T-cell (primary cell): ENCODE results near the gene REEP5. TPM values are rescaled to one million over a fixed set of nuclear protein-coding genes. Genes with fewer than 3 reads are reported as not detected.

Experiments
- ATAC-seq, 4 experiments: fragments of 200-7000 bp in 3 of 4; fragments of 150-1000 bp in 1 of 4; cut with Tn5 transposase; replicated peaks in 1 of 4; 1 replicate in 3 of 4; 2 replicates in 1 of 4; pipeline ENCODE4 v1.10.0; 2021; ENCODE audit warnings: moderate library complexity in 3 of 4, mild to moderate bottlenecking in 2 of 4, moderate number of reproducible peaks in 1 of 4
- CTCF ChIA-PET, 2 donors: fragments of 300-600 bp; sonication (Branson Sonifier 250); formaldehyde crosslinking; loops; one replicate each; lab custom pipeline; 2022; ENCODE audit warnings: antibody characterized with exemption in 2 of 2; lab: Charles Lee
- POLR2A ChIA-PET, 2 donors: fragments of 300-600 bp; sonication (Branson Sonifier 250); formaldehyde crosslinking; loops; one replicate each; lab custom pipeline; 2022; ENCODE audit warnings: antibody characterized with exemption in 2 of 2; lab: Charles Lee
- DNase-seq, 35 experiments: peaks; one replicate each; pipeline versions ENCODE4 v3.0.0 to v3.0.0-alpha.2; 2013 to 2023
- H3K27ac ChIP-seq: one replicate; pipeline ENCODE4 v1.5.1; 2013; ENCODE audit warnings: low read length
- H3K27me3 ChIP-seq, 2 experiments: replicated peaks in 1 of 2; 1 replicate in 1 of 2; 2 replicates in 1 of 2; pipeline versions ENCODE4 v1.6.1 to v1.7.0; 2013; ENCODE audit warnings: low read length in 1 of 2, mixed read lengths in 1 of 2; ENCODE audit not compliant: control insufficient read depth in 2 of 2, insufficient read depth in 2 of 2; ENCODE audit errors: extremely low read depth in 1 of 2
- H3K36me3 ChIP-seq, 2 donors: 1 replicate in 1 of 2; 2 replicates in 1 of 2; pipeline versions ENCODE4 v1.6.1 to v1.7.0; 2013; ENCODE audit warnings: low read length in 1 of 2; ENCODE audit not compliant: control insufficient read depth in 2 of 2, insufficient read depth in 1 of 2; ENCODE audit errors: extremely low read depth in 1 of 2
- H3K4me1 ChIP-seq, 2 experiments: 1 replicate in 1 of 2; 2 replicates in 1 of 2; pipeline versions ENCODE4 v1.6.1 to v1.7.0; 2013; ENCODE audit warnings: low read length in 2 of 2, mixed read lengths in 1 of 2; ENCODE audit not compliant: insufficient read depth in 2 of 2, control insufficient read depth in 1 of 2; ENCODE audit errors: extremely low read depth in 1 of 2
- H3K4me3 ChIP-seq, 2 donors: 1 replicate in 1 of 2; 2 replicates in 1 of 2; pipeline versions ENCODE4 v1.5.1 to v1.7.0; 2013; ENCODE audit warnings: mild to moderate bottlenecking in 2 of 2, low read length in 1 of 2, moderate library complexity in 1 of 2; ENCODE audit not compliant: control insufficient read depth in 1 of 2; ENCODE audit errors: extremely low read depth in 1 of 2
- H3K9me3 ChIP-seq: 2 replicates; pipeline ENCODE4 v1.7.0; 2013
- H3K27ac Mint-ChIP-seq, 2 donors: one replicate each; pipeline ENCODE4 v1.8.0; 2020 to 2021; ENCODE audit warnings: mild to moderate bottlenecking in 2 of 2, mixed read lengths in 2 of 2
- H3K27me3 Mint-ChIP-seq, 2 donors: one replicate each; pipeline ENCODE4 v1.8.0; 2021 to 2022; ENCODE audit warnings: mixed read lengths in 2 of 2
- H3K36me3 Mint-ChIP-seq: one replicate; pipeline ENCODE4 v1.8.0; 2021; ENCODE audit warnings: mixed read lengths
- H3K4me1 Mint-ChIP-seq, 3 donors: one replicate each; pipeline ENCODE4 v1.8.0; 2020 to 2022; ENCODE audit warnings: mixed read lengths in 3 of 3, mild to moderate bottlenecking in 1 of 3
- H3K4me3 Mint-ChIP-seq, 3 donors: one replicate each; pipeline ENCODE4 v1.8.0; 2020 to 2022; ENCODE audit warnings: mild to moderate bottlenecking in 3 of 3, mixed read lengths in 3 of 3, moderate library complexity in 3 of 3
- H3K9me3 Mint-ChIP-seq, 3 donors: one replicate each; pipeline ENCODE4 v1.8.0; 2020 to 2022; ENCODE audit warnings: mixed read lengths in 3 of 3
- WGBS: methylation state at CpG from one replicate; pipeline ENCODE4 v1.1.5; 2013; ENCODE audit warnings: missing lambda C conversion rate; ENCODE audit not compliant: insufficient coverage; 5-methylcytosine and 5-hydroxymethylcytosine counted together
- total RNA-seq, 35 experiments: library from RNA in 6 of 35; stranded (reverse) in 6 of 35; fragments of 120-200 nt in 1 of 35; gene quantifications; one replicate each; pipeline versions ENCODE4 v1.2.1 to v1.2.4 and lab custom pipeline; 2013 to 2026

REEP5 gene
- total RNA-seq, 5 donors from 2014 or later (not counting 1 experiment from before 2014, with no cell fraction given), result 23.0 to 71.1 (median 53.2) TPM

GRCh38 chr5:112846556-112846955, 75.5 kb downstream of the REEP5 start:
- Mint-ChIP-seq H3K27me3 (peaks cover 0 to under 1% of the 10 kb centered on the region in 2 donors), H3K4me3 (no peak overlapping the region), H3K9me3 (no peaks in the 10 kb centered on the region), H3K4me1 (peaks cover 4 to 7% (median 4%) of the 10 kb centered on the region in 3 donors), H3K36me3 (peaks cover 11% of the 10 kb centered on the region), H3K27ac (no peak overlapping the region)
- Histone ChIP-seq H3K4me3 (no peak overlapping the region), H3K27ac (no peak overlapping the region), H3K36me3 (no peaks in the 10 kb centered on the region), H3K4me1 (no peaks in the 10 kb centered on the region), H3K27me3 (peaks cover 0 to 4% of the 10 kb centered on the region in 2 experiments), H3K9me3 (no peaks in the 10 kb centered on the region)
- no peak for DNase-seq
- WGBS, result 100% methylated on average over 3 of the region's 5 CpGs
- no peak for ATAC-seq
- POLR2A ChIA-PET, result no interaction called here
- CTCF ChIA-PET, result interaction anchor here in 1 of 2 donors (0.6 kb wide), 1 partner anchor 136 kb away, joined by 3 read pairs; no protein-coding TSS in a partner anchor

GRCh38 chr5:112844489-112844888, 77.5 kb downstream of the REEP5 start:
- peaks cover 30% of the 10 kb centered on the region for H3K36me3 Mint-ChIP-seq

GRCh38 chr5:112833971-112834370, 88.1 kb downstream of the REEP5 start:
- CTCF ChIA-PET, result interaction anchor here (0.7 kb wide), 4 partner anchors 43 to 161 kb away, joined by 3 to 14 read pairs (median 8); no protein-coding TSS in a partner anchor
- no peak for DNase-seq

More at GRCh38 chr5:112844489-112844888, 77.5 kb downstream of the REEP5 start:
- CTCF ChIA-PET, result no interaction called here
- Mint-ChIP-seq H3K4me3 (no peak overlapping the region), H3K27ac (no peak overlapping the region), H3K9me3 (no peaks in the 10 kb centered on the region), H3K4me1 (peaks cover 4 to 7% (median 4%) of the 10 kb centered on the region in 3 donors), H3K27me3 (no peaks in the 10 kb centered on the region)
- H3K4me3 ChIP-seq, result no peak overlapping the region
- no peaks in the 10 kb centered on the region for H3K4me1 ChIP-seq
- no CpG with 5 or more reads among the region's 1 CpG for WGBS
- H3K9me3 ChIP-seq, result no peaks in the 10 kb centered on the region
- ATAC-seq (no peak), DNase-seq (no peak)
- H3K27me3 ChIP-seq, result peaks cover 0 to 4% of the 10 kb centered on the region in 2 experiments
- H3K36me3 ChIP-seq, result peaks cover 2 to 10% of the 10 kb centered on the region in 2 donors
- H3K27ac ChIP-seq, result no peak overlapping the region
- POLR2A ChIA-PET, result interaction anchor here in 1 of 2 donors (0.5 kb wide), 1 partner anchor 16 kb away, joined by 4 read pairs; no protein-coding TSS in a partner anchor

GRCh38 chr5:112830378-112830777, 91.6 kb downstream of the REEP5 start:
- Histone ChIP-seq H3K9me3 (no peaks in the 10 kb centered on the region), H3K27me3 (no peaks in the 10 kb centered on the region), H3K4me1 (no peaks in the 10 kb centered on the region), H3K27ac (no peak overlapping the region), H3K4me3 (no peak overlapping the region), H3K36me3 (peaks cover 7 to 28% of the 10 kb centered on the region in 2 donors)
- DNase-seq (no peak), ATAC-seq (no peak)
- Mint-ChIP-seq H3K27me3 (no peaks in the 10 kb centered on the region), H3K4me3 (no peak overlapping the region), H3K9me3 (no peaks in the 10 kb centered on the region), H3K4me1 (peaks cover 0 to under 1% (median 0%) of the 10 kb centered on the region in 3 donors), H3K36me3 (peaks cover 47% of the 10 kb centered on the region), H3K27ac (peak overlapping the region in 1 of 2 donors; percentile 1)
- WGBS, result 100% methylated on average over 1 of the region's 2 CpGs
- CTCF ChIA-PET, result no interaction called here
- POLR2A ChIA-PET, result no interaction called here

More at GRCh38 chr5:112833971-112834370, 88.1 kb downstream of the REEP5 start:
- H3K36me3 Mint-ChIP-seq, result peaks cover 50% of the 10 kb centered on the region
- H3K4me1 Mint-ChIP-seq, result no peaks in the 10 kb centered on the region
- Histone ChIP-seq H3K27me3 (no peaks in the 10 kb centered on the region), H3K4me1 (no peaks in the 10 kb centered on the region), H3K9me3 (no peaks in the 10 kb centered on the region), H3K36me3 (peaks cover 8 to 36% of the 10 kb centered on the region in 2 donors), H3K27ac (no peak overlapping the region), H3K4me3 (no peak overlapping the region)
- POLR2A ChIA-PET, result interaction anchor here in 1 of 2 donors (0.7 kb wide), 1 partner anchor 142 kb away, joined by 13 read pairs; no protein-coding TSS in a partner anchor
- H3K27me3 Mint-ChIP-seq, result no peaks in the 10 kb centered on the region
- ATAC-seq, result no peak
- H3K4me3 Mint-ChIP-seq, result no peak overlapping the region
- no peak overlapping the region for H3K27ac Mint-ChIP-seq
- WGBS, result 100% methylated on average over 5 of the region's 13 CpGs
- no peaks in the 10 kb centered on the region for H3K9me3 Mint-ChIP-seq

Other genes with a start within 250 kb of the REEP5 start
- gene APC, start 184.3 kb downstream of the REEP5 start, total RNA-seq, result 10 to 100 TPM; 33.0 to 45.0 (median 39.7) TPM
- gene SRP19, start 60.9 kb downstream of the REEP5 start, total RNA-seq, result 10 to 100 TPM; 34.6 to 44.9 (median 40.4) TPM
- gene DCP2, start 54.6 kb upstream of the REEP5 start, total RNA-seq, result 10 to 100 TPM; 68.6 to 88.5 (median 71.9) TPM